GM18507 (cell line): ENCODE measurements around the gene ATP8A1.
"Not testable (repeated sequence)": the region's sequence is repeated elsewhere in the genome, so short reads cannot be mapped to it uniquely, and the experiment has no call there.

ENCODE experiments used
- DNase-seq: peaks from one replicate; pipeline ENCODE4 v3.0.0; 2011; ENCODE audit warnings: low read depth; ENCODE audit not compliant: insufficient read length; ENCODE audit errors: extremely low spot score
- FAIRE-seq: peaks from 2 replicates; lab custom pipeline; 2011; peaks lifted over from hg19 to GRCh38; lab: Jason Lieb, UNC

The ATP8A1 gene

DNA sequence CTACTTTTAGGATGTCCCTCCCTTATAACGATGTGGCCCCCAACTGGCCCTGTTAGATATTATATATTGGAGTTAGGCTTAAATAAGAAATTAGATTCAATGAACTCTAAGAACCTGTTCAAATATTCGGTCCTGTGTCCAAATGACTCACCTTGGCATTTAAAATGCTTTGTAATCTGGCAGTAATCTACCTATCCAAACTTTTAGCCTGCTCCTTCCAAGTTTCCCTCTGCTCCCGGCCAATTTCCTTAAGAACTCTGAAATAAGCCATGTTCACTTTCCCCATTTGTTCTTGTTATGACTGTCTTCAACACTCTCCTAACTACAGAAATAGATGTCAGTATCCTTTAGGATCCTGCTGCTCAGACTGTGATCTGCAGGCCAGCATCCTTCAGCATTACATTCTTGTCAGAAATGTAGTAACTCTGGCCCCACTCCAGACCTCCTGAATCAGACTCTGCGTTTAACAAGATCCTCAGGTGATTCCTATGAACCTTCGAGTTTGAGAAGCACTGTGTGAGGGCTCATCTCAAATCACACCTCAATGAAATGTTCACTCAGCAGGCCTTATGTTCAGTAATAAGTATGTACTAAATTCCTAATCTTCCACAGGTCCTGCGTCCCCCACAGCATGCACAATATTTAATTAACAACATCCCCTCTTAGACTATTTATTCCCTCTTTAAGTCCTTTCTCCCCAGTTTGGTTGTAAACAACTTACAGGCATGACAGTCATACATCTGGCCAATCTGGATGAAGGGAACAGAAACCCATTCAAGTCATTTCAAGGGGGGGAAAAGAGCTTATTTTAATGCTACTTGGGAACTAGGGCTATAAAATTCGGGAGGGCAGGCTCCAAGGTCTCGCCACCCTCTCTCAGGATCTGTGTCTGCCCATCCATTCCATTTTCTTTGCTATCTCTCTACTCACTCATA is 3.0 kb downstream of the ATP8A1 start:
- FAIRE-seq (no peak), DNase-seq (no peak)

DNA sequence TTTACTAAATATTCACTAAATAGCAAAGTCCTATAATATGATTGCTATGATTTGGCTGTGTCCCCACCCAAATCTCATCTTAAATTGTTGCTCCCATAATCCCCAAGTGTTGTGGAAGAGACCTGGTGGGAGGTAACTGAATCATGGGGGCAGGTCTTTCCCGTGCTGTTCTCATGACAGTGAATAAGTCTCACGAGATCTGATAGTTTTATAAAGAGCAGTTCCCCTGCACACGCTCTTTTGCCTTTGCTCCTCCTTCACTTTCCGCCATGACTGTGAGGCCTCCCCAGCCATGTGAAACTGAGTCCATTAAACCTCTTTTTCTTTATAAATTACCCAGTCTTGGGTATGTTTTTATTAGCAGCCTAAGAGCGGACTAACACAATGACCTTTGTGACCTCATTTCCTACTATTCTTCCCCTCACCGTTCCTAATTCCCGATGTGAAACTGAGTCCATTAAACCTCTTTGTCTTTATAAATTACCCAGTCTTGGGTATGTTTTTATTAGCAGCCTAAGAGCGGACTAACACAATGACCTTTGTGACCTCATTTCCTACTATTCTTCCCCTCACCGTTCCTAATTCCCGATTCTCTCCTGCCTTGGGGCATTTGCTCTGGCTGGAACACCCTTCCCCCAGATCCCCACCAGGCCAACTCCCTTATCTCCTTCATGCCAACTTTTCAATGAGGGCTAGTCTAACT is 4.2 kb downstream of the ATP8A1 start:
- DNase-seq: not testable (repeated sequence)
- peak; percentile 33 for FAIRE-seq

DNA sequence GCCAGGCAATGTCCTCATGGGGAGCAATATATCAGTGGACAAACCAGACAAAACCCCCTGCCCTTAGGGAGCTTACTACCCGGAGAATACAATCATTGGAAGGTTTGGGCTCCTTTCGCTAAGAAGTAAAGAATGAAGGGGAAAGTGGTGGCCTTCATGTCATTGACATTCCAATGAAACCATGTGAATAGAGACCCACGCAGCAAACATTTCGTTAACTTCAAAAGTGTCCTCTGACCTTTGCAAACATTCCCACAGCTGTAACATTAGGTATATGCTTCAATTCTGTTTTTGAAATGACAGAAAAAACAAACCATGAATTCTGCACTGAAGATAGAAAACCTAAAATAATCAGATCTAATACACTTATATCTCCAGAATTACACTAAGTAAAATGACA is 7.0 kb downstream of the ATP8A1 start:
- no peak for FAIRE-seq

DNA sequence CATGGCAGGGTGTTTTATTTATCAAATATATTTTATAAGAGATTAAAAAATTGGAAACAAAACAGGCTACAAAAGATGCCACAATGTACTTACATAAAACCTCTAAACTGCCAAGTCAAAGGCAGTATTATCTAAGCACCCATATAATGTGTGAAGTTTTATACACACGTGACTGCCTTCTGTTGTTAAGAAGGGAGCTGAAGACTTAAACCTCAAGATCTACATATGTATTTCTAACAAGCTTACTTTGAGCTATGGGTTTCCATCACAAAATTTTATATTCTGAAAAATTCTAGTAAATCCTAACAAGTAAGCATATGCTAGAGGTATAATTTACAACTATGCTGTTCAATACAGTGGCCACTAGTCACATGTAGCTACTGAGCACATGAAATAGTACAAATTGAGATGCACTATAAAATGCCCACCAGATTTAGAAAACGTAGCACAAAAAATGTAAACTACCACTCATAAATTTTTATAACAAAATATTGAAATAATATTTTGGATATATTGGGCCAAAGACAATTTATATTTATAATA is 9.8 kb downstream of the ATP8A1 start:
- DNase-seq: no peak
- peak; percentile 47 for FAIRE-seq

More for the DNA sequence above, 7.0 kb downstream of the ATP8A1 start:
- DNase-seq: no peak

DNA sequence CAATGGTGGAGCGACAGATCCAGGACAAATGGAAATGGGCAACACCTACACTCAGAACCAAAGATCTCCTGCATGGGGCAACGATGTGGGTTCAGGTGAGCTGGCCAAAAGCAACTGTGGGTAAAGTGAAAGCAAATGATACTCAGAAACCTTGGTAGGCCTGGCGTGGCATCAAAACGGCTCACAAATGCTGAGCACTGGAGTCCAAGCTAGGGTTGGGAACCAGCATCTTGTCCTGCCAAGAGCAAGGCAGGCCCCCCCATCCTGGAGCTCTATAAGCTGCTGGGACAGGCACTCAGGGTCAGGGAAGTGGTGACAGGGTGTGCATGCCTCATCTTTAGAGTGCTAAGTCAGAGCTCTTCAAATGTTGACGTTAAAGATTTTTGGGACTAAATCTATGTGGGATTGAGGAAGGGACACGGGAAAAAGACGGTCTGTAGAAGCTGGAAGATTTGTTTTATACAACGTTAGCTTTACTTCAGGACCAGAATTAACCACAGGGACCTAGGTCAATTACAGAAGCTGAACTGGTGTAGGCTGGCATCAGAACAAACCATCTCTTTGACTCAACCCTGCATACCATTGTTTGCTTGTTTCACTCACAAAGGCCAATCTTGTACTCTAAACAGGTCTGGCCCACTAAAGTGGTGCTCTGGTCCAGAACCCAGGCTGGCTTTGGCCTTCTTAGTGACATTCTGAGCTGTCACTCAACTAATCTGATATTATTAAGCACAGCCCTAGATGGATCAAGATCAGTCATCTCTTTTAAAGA is 10.7 kb downstream of the ATP8A1 start:
- peak; percentile 53 for FAIRE-seq
- DNase-seq: no peak

DNA sequence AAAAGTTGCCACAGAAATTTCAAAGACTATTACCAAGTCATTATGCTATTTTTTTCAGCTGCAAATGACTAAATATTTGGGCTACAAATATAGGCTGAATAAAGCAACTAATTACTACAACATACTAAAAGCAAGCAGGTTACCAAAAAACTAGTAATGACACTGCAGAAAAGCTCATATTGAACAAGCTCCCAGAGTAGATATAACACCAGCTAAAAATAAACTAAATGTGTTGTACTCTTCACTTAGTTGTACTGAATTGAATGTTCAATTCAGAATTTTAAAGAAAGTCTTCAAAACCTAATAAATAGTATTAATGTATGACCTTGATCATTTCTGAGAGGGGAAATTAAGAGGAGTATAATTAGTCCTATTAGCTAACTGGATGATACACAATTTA is 12.0 kb downstream of the ATP8A1 start:
- FAIRE-seq: no peak

DNA sequence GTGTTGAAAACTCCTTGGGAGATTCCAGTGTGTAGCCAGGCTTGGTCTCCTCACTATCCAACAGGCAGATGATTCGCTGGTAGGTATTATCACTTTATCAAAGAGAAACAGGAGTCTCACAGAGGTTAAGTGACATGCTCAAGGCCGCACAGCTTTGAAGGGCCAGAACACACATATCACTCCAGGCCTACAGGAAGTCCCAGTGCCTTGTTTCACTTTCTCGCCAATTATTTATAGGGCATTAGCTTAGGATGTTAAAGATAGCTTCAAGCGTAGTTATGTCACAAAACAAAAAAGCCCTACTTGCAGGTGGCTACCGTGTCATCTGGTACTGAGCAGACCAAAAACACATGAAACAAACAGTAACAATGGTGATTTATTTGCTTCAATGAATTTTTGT is 13.2 kb downstream of the ATP8A1 start:
- peak; percentile 98 for FAIRE-seq
- no peak for DNase-seq

More for the DNA sequence above, 12.0 kb downstream of the ATP8A1 start:
- no peak for DNase-seq

DNA sequence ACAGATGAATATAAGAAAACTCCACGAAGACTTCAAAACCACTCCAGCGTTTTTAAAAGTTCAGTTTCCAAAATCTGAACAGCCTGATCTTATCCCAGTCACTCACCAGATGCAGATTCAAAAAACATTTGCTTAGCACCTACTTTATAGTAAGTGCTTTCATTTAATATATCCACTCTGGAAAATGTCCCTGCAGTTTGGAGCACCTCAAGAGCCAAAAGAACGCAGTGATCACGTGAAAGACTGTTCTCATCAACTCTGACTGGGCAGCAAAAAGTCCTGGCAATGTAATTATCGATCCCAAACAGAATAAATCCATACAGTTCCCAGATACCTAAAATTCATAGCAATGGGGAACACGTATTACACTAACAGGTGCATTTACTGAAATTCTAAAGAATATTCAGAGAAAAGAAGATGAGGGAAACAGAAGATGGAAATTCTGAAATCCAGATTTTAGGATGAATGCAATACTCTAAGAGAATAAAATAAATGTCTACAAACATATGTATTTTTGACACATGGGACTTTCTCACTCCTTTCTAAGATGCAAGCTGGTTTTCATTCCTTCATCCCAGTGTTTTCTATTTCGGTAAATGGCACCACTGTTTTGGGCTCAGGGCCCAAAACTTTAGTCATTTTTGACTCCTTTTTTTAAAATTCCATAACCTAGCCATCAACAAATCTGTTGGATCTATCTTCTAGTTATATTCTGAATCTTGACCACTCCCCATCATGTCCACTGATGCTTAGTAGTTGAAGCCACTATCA is 13.9 kb downstream of the ATP8A1 start:
- FAIRE-seq (peak; percentile 54), DNase-seq (no peak)

DNA sequence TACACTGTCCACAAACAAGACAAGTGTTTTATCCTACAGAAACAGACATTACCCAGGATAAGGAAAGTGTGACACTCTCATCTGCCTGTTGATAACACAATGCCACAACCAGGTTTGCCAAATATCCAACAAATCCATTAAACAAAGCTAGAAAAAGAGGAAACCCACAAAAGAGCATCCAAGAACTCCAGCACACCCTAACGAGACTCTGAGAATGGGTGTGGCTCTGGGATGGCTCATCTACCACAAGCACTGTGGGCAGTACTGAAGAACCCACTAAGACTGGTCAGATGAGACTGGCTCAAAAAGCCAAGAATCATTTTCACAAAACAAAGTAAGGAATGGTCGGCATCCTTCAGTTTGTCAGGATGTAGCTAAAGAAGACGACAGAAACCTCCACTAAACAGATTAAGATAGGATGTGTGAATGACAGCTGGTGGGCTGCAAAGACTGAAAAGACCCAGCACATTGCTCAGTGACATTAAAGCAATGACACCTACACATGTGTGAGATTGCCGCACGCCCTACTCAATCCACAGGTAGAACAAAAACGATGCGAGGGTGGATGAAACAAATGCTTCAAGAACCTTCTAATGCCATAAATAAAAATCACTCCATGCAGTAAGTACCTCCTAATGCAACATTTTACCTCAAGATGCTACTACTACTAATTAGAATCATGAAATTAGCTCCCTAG is 14.7 kb downstream of the ATP8A1 start:
- DNase-seq (no peak), FAIRE-seq (no peak)

DNA sequence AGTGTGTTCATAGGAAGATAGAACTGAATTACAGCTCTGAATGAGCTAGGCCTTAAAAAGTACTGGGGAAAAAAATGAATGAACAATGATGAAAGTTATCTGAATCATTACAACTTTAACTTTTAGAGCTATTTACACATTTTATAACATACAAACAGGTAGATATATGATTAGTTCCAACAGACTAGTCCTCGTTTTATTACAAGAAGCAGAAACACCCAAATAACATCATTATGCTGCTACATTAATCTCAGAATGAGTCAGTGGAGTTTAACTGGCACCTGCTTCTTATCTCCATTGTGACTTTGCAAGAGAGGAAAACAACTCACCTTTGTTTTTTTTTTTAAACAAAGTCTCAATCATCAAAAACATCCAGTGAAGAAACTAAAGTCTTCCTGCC is 15.2 kb downstream of the ATP8A1 start:
- DNase-seq (no peak), FAIRE-seq (peak; percentile 80)

DNA sequence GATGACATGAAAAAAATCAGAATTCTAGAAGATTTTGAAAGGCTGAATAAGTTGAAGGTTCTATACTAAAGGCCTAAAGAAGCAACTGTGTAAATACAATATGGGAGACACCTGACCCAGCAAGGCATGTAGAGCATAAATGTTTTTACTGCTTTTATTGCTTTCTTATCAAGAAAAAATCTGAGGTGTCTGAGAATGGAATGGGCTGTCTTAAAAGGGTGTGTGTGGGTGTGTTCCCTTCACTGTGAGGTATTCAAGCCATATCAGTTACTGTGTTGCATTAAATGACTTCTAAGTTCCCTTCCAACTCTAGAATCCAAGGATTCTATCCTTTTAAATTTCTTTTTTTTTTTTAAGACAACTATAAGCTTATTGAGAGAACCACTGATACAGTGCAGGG is 15.7 kb downstream of the ATP8A1 start:
- FAIRE-seq (no peak), DNase-seq (no peak)

DNA sequence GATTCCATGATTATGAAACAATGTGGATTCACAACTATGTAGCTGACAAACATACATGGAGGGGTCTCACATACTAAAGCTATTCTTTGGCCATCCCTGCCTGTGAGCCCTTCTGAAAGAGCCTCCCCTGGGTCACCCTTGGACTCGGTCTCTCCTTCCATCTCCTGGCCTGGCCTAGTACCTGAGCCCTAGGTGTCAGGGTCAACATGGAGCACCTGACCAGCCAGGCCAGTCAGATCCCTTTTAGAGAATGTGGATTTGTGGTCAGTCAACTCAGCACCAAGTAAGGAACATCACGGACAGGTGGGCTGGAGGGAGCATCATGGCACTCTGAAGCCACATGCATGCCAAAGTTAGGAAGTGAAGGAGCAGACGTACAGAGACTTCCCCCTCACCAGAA is 16.3 kb downstream of the ATP8A1 start:
- FAIRE-seq (no peak), DNase-seq (no peak)

DNA sequence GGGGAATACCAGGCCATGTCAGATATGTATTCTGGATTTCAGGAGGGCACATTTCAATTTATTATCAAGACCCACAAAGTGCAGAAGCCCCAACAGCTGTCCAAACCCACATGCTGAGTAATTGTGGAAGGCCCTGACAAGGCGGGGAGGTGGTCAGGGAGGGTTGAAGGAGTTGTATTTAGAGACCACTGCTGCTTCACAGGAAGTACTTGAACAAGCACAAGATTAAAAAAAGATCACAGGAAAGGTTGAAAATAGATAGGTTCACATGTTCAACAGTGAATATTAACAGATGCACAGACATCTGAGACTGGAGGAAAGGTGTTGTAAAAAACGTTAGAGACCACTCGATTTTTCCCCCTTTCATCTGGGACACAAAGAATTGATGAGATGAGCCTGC is 17.9 kb downstream of the ATP8A1 start:
- DNase-seq: no peak
- peak; percentile 99 for FAIRE-seq

DNA sequence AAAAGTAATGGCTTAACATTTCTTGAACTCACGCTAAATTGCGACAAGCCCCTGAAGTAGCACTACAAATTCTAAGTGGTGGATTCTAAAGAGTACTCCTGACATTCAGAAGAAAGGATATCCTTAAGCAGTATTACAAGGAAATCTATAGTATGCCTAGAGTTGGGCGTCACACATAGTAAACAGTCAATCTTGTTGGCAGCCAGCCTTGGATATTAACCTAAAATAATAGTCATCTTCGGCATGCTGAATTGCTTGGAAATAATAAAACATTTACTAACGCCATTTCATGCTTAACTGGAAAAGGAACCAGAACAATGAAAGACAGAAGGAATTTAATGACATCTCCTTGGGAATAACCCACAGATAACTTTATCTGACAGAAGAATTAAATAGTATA is 18.6 kb downstream of the ATP8A1 start:
- FAIRE-seq: peak; percentile 9
- no peak for DNase-seq

DNA sequence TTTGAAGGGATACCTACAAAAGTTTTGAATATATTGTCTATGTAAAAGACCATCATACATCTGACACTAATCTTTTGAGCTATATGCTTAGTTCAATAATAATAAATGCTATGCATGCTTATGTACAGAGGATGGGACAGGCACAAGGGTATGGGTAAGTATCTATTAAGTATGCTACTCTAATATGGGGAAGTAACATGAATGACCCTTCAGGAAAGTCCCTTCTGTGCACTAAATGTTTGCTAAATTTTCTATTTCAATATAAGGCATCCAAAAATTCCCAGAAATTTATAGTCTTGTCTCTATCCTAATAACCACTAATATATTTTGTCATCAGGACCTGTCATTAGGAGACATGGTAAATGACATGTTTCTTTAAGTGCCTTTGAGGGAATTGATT is 19.0 kb downstream of the ATP8A1 start:
- DNase-seq (no peak), FAIRE-seq (peak; percentile 74)

DNA sequence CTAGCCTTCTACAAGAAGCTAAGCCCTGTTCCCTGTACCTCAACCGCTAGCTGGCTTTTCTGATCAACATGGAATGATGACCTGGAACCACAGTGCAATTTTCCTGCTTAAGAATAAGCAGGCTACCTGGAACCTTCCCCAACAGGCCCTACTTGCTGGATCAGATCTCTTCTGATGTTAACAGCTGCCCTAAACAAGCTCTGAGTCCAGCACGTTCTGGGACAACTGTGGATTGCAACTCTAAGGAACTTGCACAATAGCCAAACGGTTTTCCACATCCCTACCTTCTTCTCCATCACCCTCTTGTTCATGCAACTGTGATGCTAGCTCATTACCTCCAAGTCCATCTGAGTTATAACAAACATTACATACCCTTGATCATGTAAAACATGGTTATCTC is 19.8 kb downstream of the ATP8A1 start:
- peak; percentile 41 for FAIRE-seq
- no peak for DNase-seq

DNA sequence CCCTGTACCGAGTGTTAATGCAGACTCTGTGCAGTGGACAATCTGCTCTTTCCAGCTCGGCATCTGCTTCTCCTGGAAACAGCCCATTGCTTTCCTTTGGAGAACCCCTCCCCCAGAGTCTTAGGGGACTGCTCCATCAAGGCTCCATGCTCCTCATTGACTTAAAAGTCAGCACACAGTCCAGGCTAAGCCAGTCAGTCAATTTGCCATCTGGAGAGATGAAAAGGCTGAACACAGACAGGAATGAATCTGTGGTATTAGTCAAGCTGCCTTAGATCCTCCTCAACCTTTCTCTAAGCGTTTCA is 20.3 kb downstream of the ATP8A1 start:
- FAIRE-seq: peak; percentile 56
- DNase-seq: no peak

DNA sequence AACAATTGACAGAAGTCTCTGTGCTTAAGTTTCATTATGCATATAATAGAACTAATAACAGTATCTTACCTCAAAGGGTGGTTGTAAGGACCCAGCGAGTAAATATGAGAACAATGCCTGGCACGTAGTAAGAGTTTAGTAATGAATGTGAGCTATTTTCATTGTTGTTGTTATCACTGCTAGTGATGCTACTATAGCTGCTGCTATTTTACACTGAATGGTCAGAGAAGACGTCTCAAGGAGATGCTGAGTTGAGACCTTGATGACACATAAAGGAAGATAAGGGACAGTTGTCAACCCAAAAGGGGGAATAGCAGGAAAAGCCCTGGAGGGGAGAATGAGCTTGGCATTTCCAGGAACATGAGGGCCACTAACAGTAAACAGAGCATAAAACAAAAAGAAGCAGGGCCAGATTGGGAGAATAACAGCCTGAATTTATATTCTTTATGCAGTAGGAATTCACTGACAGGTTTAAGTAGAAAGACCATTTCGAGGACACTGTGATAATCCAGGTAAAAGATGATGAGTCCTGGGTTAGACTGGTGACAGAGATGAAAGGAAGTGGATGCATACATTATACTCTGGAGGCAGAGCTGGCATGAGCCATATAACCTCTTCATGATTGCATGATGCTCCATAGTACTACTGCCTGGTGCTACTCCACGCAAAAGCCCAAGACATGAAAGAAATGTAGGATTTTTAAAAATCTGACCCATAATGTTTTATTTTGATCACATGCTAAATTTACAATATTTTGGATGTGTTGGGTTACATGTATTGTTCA is 23.1 kb downstream of the ATP8A1 start:
- FAIRE-seq (no peak), DNase-seq (no peak)
